HG03439 (cell line): Measurements from ENCODE around the gene OR6J1.
"Not testable (repeated sequence)": the region's sequence is repeated elsewhere in the genome, so short reads cannot be mapped to it uniquely, and the experiment has no call there.

Experiments
- ATAC-seq: cut with Tn5 transposase; IDR thresholded peaks from one replicate; pipeline ENCODE4 v1.9.1; 2021; ENCODE audit warnings: mild to moderate bottlenecking, moderate library complexity; ENCODE audit not compliant: unreplicated experiment

Gene OR6J1

GRCh38 chr14:22610931-22611330, 33.2 kb downstream of the OR6J1 start:
- no peak for ATAC-seq

- no peak for ATAC-seq
Observed at GRCh38 chr14:22607291-22607690, 36.9 kb downstream of the OR6J1 start.

DNA sequence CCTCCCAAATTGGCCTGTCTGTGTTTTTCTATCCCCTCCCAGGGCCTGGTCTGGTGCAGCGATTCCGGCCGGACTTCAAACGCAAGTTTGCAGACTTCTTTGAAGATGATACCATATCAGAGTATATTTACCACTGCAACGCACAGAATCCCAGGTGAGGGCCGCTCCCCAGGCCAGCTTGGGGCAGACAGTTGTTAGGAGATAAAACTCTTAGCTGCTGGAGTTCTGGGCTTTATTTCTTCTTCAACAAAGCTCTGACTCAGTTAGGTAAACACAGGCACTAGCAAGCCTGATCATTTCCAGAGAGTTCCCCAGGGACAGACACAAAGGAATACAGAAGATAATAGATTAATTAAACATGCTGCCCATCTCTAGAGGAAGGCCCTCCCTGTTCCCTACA, 37.8 kb downstream of the OR6J1 start:
- ATAC-seq: no peak

GRCh38 chr14:22602862-22603261, 41.3 kb downstream of the OR6J1 start:
- ATAC-seq: no peak

DNA sequence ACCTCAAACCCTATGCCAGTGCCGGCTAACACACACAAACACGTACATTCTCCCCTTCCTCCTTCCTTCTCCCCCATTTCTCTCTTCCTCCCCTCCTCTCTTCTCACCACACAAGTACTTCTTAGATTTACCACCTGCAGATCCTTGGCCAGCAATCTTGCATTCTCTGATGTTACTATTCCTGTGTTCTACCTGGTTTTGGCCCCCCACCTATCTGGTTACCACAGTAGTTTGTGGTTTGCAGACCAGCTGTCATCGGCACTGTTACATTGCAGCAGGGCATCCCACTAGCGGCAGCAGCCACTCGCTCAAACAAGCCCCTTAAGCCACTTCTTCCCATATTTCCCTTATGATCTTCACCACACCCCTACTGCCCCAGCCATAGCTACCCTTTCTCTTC, 42.2 kb downstream of the OR6J1 start:
- no peak for ATAC-seq

DNA sequence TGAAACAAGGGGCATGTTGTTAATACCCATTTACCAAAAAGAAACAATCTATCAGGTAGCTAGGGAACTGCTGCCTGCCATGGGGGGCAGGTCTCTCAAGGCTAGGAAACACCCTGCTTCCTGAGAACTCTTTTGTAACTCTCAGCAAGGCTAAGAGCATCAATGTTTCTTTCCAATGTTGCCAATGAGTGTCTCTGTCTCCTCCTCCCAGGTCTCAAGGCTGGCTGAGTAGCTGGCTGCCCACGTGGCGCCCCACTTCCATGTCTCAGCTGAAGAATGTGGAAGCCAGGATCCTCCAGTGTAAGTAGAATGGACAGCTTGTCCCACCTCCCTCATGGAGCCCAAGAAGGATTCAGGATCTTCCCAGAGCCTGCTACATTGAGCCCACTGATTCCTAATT, 42.7 kb downstream of the OR6J1 start:
- ATAC-seq: no peak

DNA sequence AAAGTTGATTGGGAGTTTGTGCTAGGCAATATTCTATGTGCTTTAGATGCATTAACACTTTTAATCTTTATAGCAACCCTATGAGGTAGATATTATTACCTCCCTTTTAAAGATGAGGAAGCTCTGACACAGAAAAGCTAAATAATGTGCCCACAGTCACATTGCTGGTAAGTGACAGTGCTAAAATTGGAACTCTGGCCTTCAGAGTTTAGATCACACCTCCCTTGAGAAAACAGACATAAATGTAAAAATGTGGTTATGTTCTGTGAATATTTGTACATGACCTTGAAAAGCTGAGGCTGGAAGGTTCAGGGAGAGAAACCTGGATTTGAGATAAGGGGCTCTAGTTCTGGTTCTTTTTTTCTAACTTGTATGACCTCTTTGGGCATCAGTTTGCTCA, 44.1 kb downstream of the OR6J1 start:
- ATAC-seq: no peak

DNA sequence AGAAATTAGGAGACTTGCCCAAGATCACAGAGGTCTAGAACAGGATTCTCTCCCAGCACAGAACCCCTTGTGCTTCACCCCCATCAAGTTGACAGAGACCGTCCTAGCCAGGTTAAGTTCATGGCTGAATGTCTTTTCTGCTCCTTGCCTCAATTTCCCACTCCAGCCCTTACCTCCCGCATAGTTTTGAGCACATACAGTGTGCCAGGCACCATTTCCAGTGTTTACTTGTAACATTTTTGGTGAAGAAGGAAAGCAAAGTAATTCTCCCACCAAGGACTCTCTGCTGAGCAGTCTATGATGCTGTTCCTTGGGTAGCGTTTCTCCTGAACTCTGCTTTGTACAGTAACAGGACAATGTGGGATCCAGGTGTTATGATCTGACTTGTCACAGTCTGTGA, 44.8 kb downstream of the OR6J1 start:
- no peak for ATAC-seq

GRCh38 chr14:22598896-22599244, 45.3 kb downstream of the OR6J1 start:
- peak; percentile 55 for ATAC-seq

DNA sequence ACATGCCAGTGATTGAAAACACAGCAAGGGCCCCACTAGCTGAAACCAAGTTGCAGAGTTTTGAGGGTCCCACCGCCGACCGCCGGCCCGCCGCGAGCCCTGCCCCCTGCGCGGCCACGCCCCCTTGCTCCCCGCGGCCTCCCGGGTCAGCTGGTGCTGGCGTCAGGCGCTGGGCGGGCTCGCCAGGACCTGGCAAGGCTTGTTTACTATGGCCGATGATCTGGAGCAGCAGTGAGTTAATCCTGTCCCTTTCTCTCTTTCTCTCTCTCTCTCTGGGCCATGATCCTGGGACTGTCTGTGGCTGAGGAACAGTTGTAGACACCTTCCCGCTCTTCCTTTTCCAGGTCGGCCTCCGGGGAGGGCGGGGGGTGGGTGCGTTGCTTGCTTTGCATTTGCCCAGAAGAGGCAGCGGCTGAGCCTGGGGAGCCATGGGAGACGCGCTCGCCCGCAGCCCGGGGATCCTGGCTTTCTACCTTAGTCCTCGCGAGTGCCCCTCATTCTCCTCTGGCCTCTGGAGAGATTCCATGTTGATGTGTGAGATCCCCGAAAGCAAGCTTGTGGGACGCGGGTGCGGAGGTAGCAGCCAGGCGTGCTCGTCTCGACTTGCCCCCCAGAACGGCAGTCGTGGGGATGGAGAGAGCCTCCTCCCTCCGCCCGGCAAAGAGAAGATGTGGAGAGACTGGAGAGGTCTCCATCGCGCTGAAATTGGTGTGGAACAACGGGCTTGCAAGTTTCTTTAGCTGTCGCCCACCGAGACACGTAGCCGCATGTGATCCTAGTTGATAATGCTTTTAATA, 45.9 kb downstream of the OR6J1 start, which contains the start of gene ABHD4:
TSS of gene ABHD4 (plus strand) at position 202 of the 797 bp plus-strand sequence. CDS start at position 209, 7 bp downstream.
- peak; percentile 87 for ATAC-seq

DNA sequence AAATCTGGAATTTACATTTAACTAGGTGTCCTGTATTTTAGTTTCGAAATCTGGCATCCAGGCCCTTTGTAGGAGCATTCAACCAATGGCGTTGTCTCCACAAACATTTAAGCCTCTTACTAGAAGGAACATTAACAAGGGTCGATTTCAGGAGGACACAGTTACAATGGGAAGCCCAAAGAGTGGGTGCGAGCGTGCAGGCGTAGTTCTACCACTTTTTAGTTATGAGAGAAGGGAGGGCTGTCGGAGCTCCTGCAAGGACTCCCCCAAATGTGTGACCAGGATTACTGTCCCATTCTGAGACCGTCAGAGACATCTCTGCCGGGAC, 46.4 kb downstream of the OR6J1 start:
- no peak for ATAC-seq

GRCh38 chr14:22597265-22597664, 46.9 kb downstream of the OR6J1 start:
- no peak for ATAC-seq

DNA sequence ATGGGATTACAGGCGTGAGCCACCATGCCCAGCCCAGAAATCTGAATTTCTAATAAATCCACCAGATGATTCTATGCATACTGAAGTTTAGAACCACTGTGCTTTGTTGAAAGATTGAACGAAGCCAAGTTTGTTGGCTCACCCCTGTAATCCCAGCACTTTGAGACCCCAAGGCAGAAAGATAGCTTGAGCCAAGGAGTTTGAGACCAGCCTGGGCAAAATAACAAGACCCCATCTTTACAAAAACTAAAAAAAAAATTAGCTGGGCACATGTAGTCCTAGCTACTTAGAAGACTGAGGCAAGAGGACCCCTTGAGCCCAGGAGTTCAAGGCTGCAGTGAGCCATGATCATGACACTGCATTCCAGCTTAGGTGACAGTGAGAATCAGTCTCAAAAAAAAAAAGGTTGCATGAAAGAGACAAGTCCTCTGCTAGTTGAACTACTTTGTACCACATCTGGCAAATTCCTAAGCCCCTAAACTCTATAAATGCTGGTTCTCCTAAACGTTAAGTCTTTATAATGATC, 47.7 kb downstream of the OR6J1 start:
- no peak for ATAC-seq

GRCh38 chr14:22594156-22594716, 49.9 kb downstream of the OR6J1 start:
- no peak for ATAC-seq

DNA sequence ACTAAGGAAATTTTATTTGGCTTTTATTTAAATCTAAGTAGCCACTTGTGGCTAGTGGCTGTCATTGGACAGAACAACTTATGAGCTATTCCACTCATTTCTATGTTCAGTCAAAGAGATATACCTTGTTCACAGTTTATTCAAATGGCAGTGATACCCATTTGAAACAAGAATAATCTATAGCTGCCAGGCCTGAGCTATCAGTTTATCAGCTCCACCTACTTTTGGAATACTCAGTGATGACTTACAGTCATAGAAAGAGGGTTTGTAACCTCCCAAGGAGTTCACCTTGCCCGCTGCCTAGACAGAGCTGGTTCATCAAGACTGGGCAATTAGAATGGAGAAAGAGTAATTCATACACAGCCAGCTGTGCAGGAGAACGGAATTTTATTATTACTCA, 50.6 kb downstream of the OR6J1 start:
- ATAC-seq: no peak

- ATAC-seq: no peak
Observed at GRCh38 chr14:22593189-22593588, 51.0 kb downstream of the OR6J1 start.

DNA sequence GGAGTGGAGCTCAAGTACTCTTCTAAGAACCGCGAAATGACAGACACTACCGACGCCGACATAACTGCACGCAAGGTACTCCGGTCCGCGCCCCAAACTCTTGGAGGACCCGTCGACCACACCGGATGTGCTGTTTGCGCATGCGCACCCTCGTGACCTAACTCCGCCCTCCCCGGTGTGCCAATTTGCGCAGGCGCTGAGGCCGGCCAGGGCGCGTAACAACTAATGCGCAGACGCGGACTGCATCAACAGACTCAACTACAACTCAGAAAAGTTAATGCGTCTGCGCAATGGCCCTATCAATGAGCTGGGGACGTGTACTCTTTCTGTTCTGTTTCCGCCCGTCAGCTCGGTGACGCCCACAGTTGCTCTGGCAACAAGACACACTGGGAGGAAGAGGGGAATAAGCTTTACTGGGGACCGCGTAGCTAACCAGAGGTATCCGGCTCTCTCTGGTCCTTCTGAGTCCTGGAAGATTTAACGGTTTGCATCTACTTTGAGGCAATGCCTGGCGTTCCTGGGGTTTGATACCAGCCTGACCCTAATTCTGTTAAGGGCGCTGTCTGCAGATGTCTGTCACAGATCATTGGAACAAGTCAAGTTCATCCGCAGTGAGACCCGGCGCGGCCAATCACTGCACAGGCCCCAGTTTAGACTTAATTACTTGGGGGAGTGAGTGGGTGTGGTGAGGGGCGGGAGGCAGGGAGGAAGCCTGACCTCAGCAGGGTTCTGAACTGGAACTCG, 54.9 kb downstream of the OR6J1 start, which contains the start of gene DAD1:
TSS of gene DAD1 (minus strand) at position 129 of the 744 bp plus-strand sequence. CDS start at position 62, 67 bp downstream.
- peak; percentile 91 for ATAC-seq

DNA sequence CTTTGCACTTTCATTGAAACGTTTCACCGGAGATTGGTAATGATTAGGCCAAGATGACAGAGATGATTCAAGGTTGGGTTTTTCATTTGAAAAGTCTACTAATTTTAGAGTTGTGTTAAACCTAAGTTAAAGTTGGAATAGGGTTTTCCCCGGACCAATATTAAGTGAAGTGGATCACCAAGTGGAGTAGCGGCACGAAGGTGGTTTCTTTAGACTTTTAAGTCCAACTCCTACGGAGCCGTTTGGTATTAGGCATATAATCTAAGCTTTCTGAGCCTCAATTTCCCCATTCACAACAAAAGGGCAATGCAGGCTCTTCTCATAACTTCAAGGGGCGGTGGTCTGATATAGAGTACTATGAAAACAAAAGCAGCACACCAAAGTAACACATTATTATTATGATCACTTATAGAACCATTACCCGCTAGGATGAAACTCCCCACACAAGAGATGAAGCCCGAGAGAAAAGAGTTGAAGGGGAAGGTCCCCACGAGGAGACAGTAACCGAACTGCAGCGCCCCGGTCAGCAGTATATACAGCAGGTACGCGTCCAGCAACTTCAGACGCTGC, 55.5 kb downstream of the OR6J1 start:
- ATAC-seq: no peak

GRCh38 chr14:22587677-22588422, 56.3 kb downstream of the OR6J1 start:
- not testable (repeated sequence) for ATAC-seq

DNA sequence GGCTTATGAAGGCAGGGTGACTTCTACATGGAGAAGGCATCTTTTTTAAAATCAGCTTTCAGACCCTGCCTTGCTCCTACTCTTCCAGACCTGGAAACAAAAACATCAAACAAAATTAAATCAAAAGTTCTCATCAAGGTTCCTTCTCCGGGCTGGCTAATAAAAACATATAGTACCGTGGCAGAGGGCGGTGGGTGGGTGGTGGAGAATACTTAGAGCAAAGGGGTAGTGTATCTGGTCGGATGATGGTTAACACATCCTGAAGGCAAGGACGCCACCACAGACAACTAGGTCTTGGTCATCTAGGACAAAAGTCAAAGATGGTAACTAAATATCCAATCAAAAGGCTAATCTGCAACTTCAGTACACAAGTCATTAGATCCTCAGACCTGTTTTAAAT, 56.9 kb downstream of the OR6J1 start:
- ATAC-seq: no peak

DNA sequence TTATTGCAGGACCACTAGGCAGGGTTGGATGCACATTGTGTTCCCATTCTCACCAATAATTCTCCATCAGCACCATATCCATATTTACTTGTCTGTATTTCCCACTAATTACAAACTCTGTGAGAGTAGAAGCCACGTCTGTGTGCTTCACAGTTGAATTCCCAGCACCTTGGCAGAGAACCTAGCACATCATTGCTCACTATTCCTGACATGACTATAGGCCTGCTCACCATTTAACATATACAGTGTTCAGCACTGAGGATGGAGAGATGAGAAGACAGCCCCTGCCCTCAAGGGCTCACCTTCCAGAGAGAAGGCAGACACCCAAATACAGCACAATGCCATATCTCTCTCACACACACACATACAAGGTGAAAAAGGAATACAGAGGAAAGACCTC, 60.2 kb downstream of the OR6J1 start:
- ATAC-seq: no peak
